IPS-18a (cell line): Measurements from ENCODE around the gene DZIP3.

Experiments used
- H3K27ac ChIP-seq: one replicate; pipeline ENCODE4 v1.5.1; 2013; ENCODE audit warnings: low read length
- H3K27me3 ChIP-seq: one replicate; pipeline ENCODE4 v1.6.1; 2013; ENCODE audit warnings: mild to moderate bottlenecking, low read length; ENCODE audit not compliant: control insufficient read depth, insufficient read depth
- H3K36me3 ChIP-seq: one replicate; pipeline ENCODE4 v1.6.1; 2013; ENCODE audit warnings: low read depth, low read length; ENCODE audit not compliant: control insufficient read depth
- H3K4me1 ChIP-seq: one replicate; pipeline ENCODE4 v1.6.1; 2013; ENCODE audit warnings: low read depth, low read length; ENCODE audit not compliant: control insufficient read depth
- H3K4me3 ChIP-seq: one replicate; pipeline ENCODE4 v1.5.1; 2013; ENCODE audit warnings: low read length
- H3K9ac ChIP-seq: one replicate; pipeline ENCODE4 v1.6.1; 2013; ENCODE audit warnings: mild to moderate bottlenecking, low read length, moderate library complexity
- H3K9me3 ChIP-seq: one replicate; pipeline ENCODE4 v1.6.1; 2013; ENCODE audit warnings: low read depth, low read length; ENCODE audit not compliant: control insufficient read depth

Gene DZIP3, protein sequence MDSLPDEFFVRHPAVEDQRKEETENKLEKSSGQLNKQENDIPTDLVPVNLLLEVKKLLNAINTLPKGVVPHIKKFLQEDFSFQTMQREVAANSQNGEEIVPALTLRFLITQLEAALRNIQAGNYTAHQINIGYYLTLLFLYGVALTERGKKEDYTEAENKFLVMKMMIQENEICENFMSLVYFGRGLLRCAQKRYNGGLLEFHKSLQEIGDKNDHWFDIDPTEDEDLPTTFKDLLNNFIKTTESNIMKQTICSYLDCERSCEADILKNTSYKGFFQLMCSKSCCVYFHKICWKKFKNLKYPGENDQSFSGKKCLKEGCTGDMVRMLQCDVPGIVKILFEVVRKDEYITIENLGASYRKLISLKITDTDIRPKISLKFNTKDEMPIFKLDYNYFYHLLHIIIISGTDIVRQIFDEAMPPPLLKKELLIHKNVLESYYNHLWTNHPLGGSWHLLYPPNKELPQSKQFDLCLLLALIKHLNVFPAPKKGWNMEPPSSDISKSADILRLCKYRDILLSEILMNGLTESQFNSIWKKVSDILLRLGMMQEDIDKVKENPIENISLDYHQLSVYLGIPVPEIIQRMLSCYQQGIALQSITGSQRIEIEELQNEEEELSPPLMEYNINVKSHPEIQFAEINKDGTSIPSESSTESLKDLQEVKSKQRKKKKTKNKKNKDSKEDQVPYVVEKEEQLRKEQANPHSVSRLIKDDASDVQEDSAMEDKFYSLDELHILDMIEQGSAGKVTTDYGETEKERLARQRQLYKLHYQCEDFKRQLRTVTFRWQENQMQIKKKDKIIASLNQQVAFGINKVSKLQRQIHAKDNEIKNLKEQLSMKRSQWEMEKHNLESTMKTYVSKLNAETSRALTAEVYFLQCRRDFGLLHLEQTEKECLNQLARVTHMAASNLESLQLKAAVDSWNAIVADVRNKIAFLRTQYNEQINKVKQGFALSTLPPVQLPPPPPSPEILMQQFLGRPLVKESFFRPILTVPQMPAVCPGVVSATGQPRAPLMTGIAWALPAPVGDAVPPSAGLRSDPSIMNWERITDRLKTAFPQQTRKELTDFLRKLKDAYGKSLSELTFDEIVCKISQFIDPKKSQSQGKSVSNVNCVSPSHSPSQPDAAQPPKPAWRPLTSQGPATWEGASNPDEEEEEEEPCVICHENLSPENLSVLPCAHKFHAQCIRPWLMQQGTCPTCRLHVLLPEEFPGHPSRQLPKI

DNA sequence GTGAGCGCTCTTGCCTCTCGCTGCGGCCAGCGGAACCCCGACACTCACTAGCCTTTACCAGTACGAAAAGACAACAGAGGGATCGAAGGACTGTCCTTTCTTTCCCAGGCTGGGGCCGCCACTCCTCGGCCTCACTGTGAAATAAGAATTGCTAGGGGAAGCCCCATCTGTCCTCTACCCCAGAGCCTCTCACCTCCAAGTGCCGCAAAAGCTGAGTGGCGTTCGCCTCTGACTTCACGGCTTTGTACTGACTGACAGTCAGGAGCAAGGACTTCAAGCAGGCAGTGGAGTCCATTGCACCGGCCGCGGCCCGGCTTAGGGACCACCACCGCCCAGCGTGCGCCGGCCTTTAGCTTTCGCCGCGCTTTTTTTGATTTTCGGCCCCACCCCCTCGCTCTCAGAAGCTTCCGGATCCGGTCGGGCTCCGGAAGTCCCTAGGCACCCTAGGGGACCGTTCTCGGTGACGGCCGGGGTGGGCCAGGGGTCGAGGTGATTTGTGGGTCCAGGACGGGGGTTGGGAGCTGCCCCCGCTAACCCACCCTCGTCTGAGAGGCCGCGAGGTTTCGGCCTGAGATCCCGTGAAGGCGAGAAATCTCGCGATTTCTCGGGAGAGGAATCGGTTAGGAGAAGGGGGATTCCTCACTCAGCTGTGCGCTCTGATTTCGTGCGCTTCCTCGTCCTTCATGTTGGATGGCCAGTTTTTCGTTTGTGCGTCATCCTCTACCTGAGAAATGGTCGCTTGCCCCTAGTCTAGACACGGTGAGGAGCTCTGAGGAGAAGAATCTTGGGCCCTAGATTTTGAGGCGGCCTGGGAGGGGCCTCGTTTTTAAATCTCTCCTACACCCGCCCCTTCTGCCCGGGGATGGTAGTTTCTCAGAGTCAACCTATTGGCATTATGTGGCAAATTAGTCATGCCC is at the start of gene DZIP3, which contains the start of gene CIP2A:
DZIP3 (plus strand) TSS at position 642 of the 917 bp plus-strand sequence. CDS start 15,685 bp downstream, outside the sequence.
CIP2A (minus strand) TSS at position 358 of the 917 bp plus-strand sequence; CDS start at position 295, 63 bp downstream.
- Histone ChIP-seq H3K36me3 (peaks cover 9% of the 10 kb centered on the region), H3K27me3 (no peaks in the 10 kb centered on the region), H3K9me3 (no peaks in the 10 kb centered on the region), H3K4me1 (peaks cover 10% of the 10 kb centered on the region), H3K27ac (peak within 1 kb of the TSS; percentile 85), H3K4me3 (peak within 1 kb of the TSS; percentile 96), H3K9ac (peak within 1 kb of the TSS; percentile 91)

DNA sequence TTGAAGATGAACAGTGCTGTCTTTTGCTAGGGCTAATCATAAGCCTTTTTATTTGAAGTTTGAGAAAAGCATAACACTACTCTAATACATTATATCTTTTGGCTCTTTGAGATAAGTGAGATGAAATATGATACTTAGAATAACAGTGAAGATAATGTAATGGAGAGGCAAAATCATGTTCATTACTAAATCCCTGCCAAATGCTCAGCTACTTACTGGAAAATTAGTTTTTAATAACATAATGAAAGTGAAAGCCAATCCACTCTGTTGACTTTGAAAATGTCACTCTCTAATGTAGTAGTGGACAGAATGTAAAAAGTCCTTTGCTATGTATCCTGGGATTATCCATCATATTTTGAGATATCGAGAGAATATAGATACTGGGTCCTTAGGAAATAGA is 43.3 kb upstream of the DZIP3 start:
- no peaks in the 10 kb centered on the region for H3K9me3 ChIP-seq
- peaks cover 50% of the 10 kb centered on the region for H3K36me3 ChIP-seq
- no peak overlapping the region for H3K27ac ChIP-seq
- no peaks in the 10 kb centered on the region for H3K27me3 ChIP-seq
- H3K4me3 ChIP-seq: no peak overlapping the region
- no peak overlapping the region for H3K9ac ChIP-seq
- H3K4me1 ChIP-seq: no peaks in the 10 kb centered on the region

DNA sequence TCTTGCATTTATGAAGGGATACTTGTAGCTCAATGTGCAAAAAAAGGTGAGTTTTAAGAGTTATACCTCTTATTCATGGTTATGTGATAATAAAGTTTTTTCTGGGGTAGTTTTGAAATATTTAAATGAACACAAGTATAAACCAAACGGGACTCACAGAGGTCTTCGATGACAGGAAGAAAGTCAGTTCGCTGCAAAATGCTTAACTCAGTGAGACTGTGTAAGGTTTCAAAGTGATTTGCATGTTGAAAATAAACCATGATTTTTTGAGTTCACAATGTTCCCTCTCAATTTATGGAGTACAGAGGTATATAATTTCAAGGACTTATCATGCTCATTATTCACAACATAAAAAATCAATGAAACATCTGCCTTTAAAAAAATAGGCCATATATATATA is 42.8 kb upstream of the DZIP3 start:
- Histone ChIP-seq H3K9me3 (no peaks in the 10 kb centered on the region), H3K4me1 (no peaks in the 10 kb centered on the region), H3K4me3 (no peak overlapping the region), H3K27me3 (no peaks in the 10 kb centered on the region), H3K27ac (no peak overlapping the region), H3K9ac (no peak overlapping the region), H3K36me3 (peaks cover 50% of the 10 kb centered on the region)

DNA sequence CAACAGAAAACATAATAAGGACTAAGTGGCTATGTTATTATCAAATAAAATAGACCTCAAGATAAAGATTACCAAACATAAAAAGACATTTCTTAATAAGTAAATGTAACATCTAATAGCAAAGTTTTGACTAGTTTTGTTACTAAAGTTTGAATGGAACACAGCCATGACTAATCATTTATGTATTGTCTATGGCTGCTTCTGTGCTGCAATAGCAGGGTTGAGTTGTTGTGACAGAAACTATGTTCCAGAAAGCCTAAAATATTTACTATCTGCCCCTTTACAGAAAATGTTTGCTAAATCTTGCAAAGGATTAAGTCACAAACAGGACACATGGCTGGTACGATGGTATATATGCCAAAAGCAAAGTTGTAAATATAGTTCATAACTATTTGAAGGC is 41.2 kb upstream of the DZIP3 start:
- Histone ChIP-seq H3K36me3 (peaks cover 58% of the 10 kb centered on the region), H3K27ac (no peak overlapping the region), H3K9me3 (no peaks in the 10 kb centered on the region)

DNA sequence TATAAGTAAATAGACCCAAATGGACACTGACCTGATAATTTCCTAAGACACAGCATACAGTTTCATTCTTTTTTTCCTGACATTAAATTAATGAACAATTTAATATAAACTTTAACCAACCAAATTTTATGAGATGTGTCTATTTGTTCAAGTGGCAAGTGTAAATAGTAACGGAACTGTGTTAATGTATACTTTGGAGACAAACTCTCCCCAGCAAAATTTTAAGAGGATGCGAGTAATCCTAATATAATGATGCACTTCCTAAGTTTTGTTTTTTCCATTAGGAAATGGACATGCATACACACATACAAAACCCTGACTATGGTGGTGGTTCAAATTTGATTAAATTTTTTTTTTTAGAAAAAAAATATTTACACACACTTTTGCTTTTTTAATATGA is 40.6 kb upstream of the DZIP3 start:
- Histone ChIP-seq H3K36me3 (peaks cover 53% of the 10 kb centered on the region), H3K4me1 (no peaks in the 10 kb centered on the region), H3K4me3 (no peak overlapping the region), H3K27me3 (no peaks in the 10 kb centered on the region), H3K9ac (no peak overlapping the region), H3K27ac (no peak overlapping the region), H3K9me3 (no peaks in the 10 kb centered on the region)

More for the DNA sequence above, 41.2 kb upstream of the DZIP3 start:
- Histone ChIP-seq H3K4me1 (no peaks in the 10 kb centered on the region), H3K4me3 (no peak overlapping the region), H3K27me3 (no peaks in the 10 kb centered on the region), H3K9ac (no peak overlapping the region)

DNA sequence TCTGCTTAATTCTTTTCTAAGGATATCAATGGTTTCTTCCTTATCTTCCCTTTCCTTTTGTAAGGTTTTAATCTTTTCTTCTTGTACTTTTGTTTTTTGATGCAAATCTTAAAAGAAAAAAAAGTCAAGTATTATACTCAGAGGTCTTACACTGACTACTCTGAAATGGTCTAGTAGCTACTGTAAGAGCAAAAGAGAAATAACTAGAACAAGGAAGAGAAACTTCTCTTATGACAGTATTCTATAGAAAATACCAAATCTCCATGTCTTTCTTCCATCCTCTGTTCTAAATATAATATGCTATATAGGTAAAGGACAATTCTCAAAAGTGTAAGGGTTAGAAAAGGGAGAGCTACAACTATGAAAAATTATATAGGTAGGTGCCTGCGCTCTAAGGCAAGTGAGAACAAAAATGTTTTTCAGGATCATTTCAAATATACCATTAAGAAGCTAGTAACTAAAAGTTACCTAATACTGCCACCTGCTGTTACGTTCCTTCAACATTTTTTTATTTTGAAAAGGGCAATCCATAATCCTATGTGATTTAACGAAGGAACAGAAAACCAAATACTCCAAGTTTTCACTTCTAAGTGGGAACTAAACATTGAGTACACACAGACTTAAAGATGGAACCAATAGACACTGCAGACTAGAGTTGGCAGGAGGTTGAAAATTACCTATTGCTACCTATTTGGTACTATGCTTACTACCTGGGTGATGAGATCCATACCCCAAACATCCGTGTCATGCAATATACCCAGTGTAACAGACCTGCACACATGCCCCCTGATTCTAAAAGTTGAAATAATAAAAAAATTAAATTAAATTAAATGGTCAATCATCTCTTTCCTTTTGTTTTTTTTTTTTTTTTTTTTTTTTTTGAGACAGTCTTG is 37.0 kb upstream of the DZIP3 start:
- no peaks in the 10 kb centered on the region for H3K4me1 ChIP-seq
- no peaks in the 10 kb centered on the region for H3K9me3 ChIP-seq
- no peaks in the 10 kb centered on the region for H3K27me3 ChIP-seq
- H3K27ac ChIP-seq: no peak overlapping the region
- peaks cover 60% of the 10 kb centered on the region for H3K36me3 ChIP-seq
- no peak overlapping the region for H3K9ac ChIP-seq
- no peak overlapping the region for H3K4me3 ChIP-seq

DNA sequence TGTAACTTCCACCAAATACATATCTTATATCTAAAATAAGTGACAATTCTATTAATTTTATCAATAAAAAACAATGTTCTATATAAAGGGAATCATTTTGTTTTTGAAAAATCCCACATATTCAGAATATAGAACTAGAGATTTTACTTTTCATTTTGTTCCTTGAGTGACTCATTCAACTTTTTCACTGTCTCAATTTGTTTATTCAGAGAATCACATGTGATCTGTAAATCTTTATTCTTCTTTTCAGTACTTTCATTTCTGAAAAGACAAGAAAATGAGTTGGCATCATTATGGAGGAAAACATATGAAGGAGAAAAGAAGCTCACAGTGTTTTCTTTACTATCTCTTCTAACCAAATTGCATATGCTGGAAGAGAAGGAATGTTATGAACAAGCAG is 35.3 kb upstream of the DZIP3 start:
- Histone ChIP-seq H3K9me3 (no peaks in the 10 kb centered on the region), H3K27ac (no peak overlapping the region), H3K9ac (no peak overlapping the region), H3K4me3 (no peak overlapping the region), H3K27me3 (no peaks in the 10 kb centered on the region), H3K4me1 (no peaks in the 10 kb centered on the region), H3K36me3 (peaks cover 66% of the 10 kb centered on the region)

DNA sequence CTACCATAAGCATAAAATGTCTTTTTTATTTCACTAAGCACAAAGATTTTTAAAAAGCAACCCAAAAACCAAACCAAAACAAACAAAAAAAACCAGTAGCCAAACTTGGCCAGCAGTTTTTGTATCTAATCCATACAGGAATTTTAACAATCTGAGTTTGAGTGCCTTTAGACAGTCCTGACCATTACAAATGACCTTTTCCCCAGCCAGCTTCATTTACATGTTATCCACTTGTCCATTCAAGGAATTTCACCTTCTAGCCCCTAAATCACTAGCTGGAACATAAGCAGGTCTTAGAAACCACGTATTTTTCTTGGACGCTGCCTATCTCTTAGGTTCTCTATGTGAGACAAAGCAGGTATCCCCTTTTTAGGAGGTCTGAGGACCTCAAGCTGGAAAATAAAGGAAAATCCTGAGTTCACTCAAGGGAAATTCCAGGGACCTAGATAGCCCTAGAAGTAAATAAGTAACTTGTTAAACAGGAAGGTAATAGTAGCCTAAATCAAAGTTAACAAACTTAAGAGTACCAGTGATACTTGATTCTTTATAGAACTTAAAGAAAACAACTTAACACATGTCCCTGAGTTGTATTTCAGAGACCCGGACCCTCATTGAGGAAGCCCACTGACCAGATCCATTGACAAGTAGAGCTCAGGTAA is 34.5 kb upstream of the DZIP3 start:
- H3K27me3 ChIP-seq: no peaks in the 10 kb centered on the region
- H3K36me3 ChIP-seq: peaks cover 72% of the 10 kb centered on the region
- no peak overlapping the region for H3K27ac ChIP-seq
- no peak overlapping the region for H3K4me3 ChIP-seq
- no peak overlapping the region for H3K9ac ChIP-seq
- no peaks in the 10 kb centered on the region for H3K4me1 ChIP-seq
- no peaks in the 10 kb centered on the region for H3K9me3 ChIP-seq

DNA sequence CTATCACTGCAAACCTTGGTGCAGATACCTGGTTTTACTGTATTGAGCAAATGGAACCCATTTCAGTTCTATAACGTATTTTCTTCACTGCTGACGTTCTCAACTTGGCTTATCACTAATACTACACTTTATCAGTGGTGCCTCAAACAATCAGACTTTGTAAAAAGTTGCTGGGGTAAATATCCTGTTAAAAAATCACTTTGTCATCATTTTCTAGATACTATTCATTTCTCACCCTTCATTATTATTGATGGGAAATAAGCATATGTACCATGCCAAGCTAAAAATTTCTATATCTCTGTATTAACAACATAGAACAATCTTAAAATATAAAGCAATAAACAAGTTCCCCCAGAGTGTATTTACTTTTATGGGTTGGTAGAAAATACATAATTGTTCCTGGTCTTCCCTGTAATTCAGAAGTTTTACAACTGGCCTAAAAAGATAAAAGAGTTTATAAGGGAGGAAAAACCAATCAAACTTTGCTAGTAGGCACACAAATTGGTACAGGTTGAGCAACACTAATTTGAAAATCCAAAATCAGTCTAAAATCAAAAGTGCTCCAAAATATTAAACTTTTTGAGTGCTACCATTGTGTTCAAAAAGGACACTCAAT is 33.4 kb upstream of the DZIP3 start:
- Histone ChIP-seq H3K9ac (no peak overlapping the region), H3K27me3 (no peaks in the 10 kb centered on the region), H3K4me1 (no peaks in the 10 kb centered on the region), H3K9me3 (no peaks in the 10 kb centered on the region), H3K36me3 (peaks cover 78% of the 10 kb centered on the region), H3K4me3 (no peak overlapping the region), H3K27ac (no peak overlapping the region)
